Activated T-cell treated with anti-CD3 and anti-CD28 coated beads, Interleukin-2, amount 50 U/mL, for 4 hours (primary cell): ENCODE measurements around the gene ZBTB4. TPM values are rescaled to one million over a fixed set of nuclear protein-coding genes. Genes with fewer than 3 reads are reported as not detected.

Experiments used
- ATAC-seq, 2 donors: fragments of 200-7000 bp; cut with Tn5 transposase; one replicate each; pipeline ENCODE4 v1.10.0; 2021
- DNase-seq: peaks from one replicate; pipeline ENCODE4 v3.0.0-alpha.2; 2020
- H3K27me3 Mint-ChIP-seq: one replicate; pipeline ENCODE4 v1.8.0; 2021; ENCODE audit warnings: low read depth, mixed read lengths
- H3K36me3 Mint-ChIP-seq: one replicate; pipeline ENCODE4 v1.8.0; 2022; ENCODE audit warnings: mixed read lengths; ENCODE audit not compliant: insufficient read depth
- H3K4me1 Mint-ChIP-seq: one replicate; pipeline ENCODE4 v1.8.0; 2021; ENCODE audit warnings: low read depth, mixed read lengths
- H3K4me3 Mint-ChIP-seq: one replicate; pipeline ENCODE4 v1.8.0; 2021; ENCODE audit warnings: mild to moderate bottlenecking, moderate library complexity, mixed read lengths
- H3K9me3 Mint-ChIP-seq: one replicate; pipeline ENCODE4 v1.8.0; 2021; ENCODE audit warnings: mixed read lengths
- total RNA-seq, 3 donors: library from RNA; stranded (reverse); gene quantifications; one replicate each; pipeline ENCODE4 v1.2.1, GENCODE V29; 2021

ZBTB4 gene
- total RNA-seq, 3 donors from 2014 or later = 16.0 to 18.0 (median 17.5) TPM

GRCh38 chr17:7436556-7437368 lies 42.7 kb downstream of the ZBTB4 start:
- H3K4me1 Mint-ChIP-seq = peaks cover 35% of the 10 kb centered on the region
- ATAC-seq = peak; percentile 75 to 78
- no peaks in the 10 kb centered on the region for H3K9me3 Mint-ChIP-seq
- peak overlapping the region; percentile 93 for H3K4me3 Mint-ChIP-seq
- peaks cover 27% of the 10 kb centered on the region for H3K27me3 Mint-ChIP-seq
- DNase-seq = peak; percentile 77
- no peaks in the 10 kb centered on the region for H3K36me3 Mint-ChIP-seq

- ATAC-seq (peak; percentile 20 to 25), DNase-seq (peak; percentile 48)
- Mint-ChIP-seq H3K27me3 (peaks cover 20% of the 10 kb centered on the region), H3K36me3 (no peaks in the 10 kb centered on the region), H3K9me3 (no peaks in the 10 kb centered on the region), H3K4me1 (peaks cover 34% of the 10 kb centered on the region), H3K4me3 (peak overlapping the region; percentile 93)
Observed at GRCh38 chr17:7435676-7436555, 43.5 kb downstream of the ZBTB4 start.

- Mint-ChIP-seq H3K9me3 (no peaks in the 10 kb centered on the region), H3K4me1 (peaks cover 11% of the 10 kb centered on the region), H3K36me3 (no peaks in the 10 kb centered on the region), H3K4me3 (no peak overlapping the region), H3K27me3 (no peaks in the 10 kb centered on the region)
- DNase-seq (no peak), ATAC-seq (no peak)
Observed at GRCh38 chr17:7432296-7432695, 47.1 kb downstream of the ZBTB4 start.

GRCh38 chr17:7431231-7431630 lies 48.2 kb downstream of the ZBTB4 start:
- H3K9me3 Mint-ChIP-seq = no peaks in the 10 kb centered on the region
- peaks cover under 1% of the 10 kb centered on the region for H3K27me3 Mint-ChIP-seq
- peaks cover 8% of the 10 kb centered on the region for H3K4me1 Mint-ChIP-seq
- no peaks in the 10 kb centered on the region for H3K36me3 Mint-ChIP-seq
- no peak for DNase-seq
- H3K4me3 Mint-ChIP-seq = no peak overlapping the region
- ATAC-seq = no peak

GRCh38 chr17:7429722-7430121 lies 49.7 kb downstream of the ZBTB4 start:
- ATAC-seq (no peak), DNase-seq (no peak)
- Mint-ChIP-seq H3K27me3 (peaks cover 2% of the 10 kb centered on the region), H3K9me3 (no peaks in the 10 kb centered on the region), H3K36me3 (no peaks in the 10 kb centered on the region), H3K4me1 (no peaks in the 10 kb centered on the region), H3K4me3 (no peak overlapping the region)

- H3K9me3 Mint-ChIP-seq = no peaks in the 10 kb centered on the region
- H3K4me1 Mint-ChIP-seq = no peaks in the 10 kb centered on the region
- no peak within 1 kb of the TSS for H3K4me3 Mint-ChIP-seq
- ATAC-seq = no peak
- peaks cover 2% of the 10 kb centered on the region for H3K27me3 Mint-ChIP-seq
- no peak for DNase-seq
- no peaks in the 10 kb centered on the region for H3K36me3 Mint-ChIP-seq
Observed at GRCh38 chr17:7428557-7428956, 50.9 kb downstream of the ZBTB4 start, which contains the start of gene SPEM3. Gene SPEM3, plus strand, starts transcription at chr17:7428857. Its CDS starts 46 bp downstream, at chr17:7428903.

- no peak for DNase-seq
- Mint-ChIP-seq H3K4me3 (no peak overlapping the region), H3K27me3 (peaks cover 2% of the 10 kb centered on the region), H3K4me1 (no peaks in the 10 kb centered on the region), H3K9me3 (no peaks in the 10 kb centered on the region), H3K36me3 (no peaks in the 10 kb centered on the region)
- ATAC-seq = no peak
Observed at GRCh38 chr17:7427549-7427948, 51.9 kb downstream of the ZBTB4 start.

GRCh38 chr17:7426896-7427489 lies 52.4 kb downstream of the ZBTB4 start:
- ATAC-seq (no peak), DNase-seq (no peak)
- H3K4me3 Mint-ChIP-seq = no peak overlapping the region
- H3K9me3 Mint-ChIP-seq = no peaks in the 10 kb centered on the region
- H3K36me3 Mint-ChIP-seq = no peaks in the 10 kb centered on the region
- H3K27me3 Mint-ChIP-seq = peaks cover 2% of the 10 kb centered on the region
- no peaks in the 10 kb centered on the region for H3K4me1 Mint-ChIP-seq

- no peaks in the 10 kb centered on the region for H3K36me3 Mint-ChIP-seq
- no peak for DNase-seq
Observed at GRCh38 chr17:7426203-7426863, 53.1 kb downstream of the ZBTB4 start.

GRCh38 chr17:7425756-7426155 lies 53.7 kb downstream of the ZBTB4 start:
- no peaks in the 10 kb centered on the region for H3K36me3 Mint-ChIP-seq
- no peak overlapping the region for H3K4me3 Mint-ChIP-seq
- DNase-seq (no peak), ATAC-seq (no peak)
- H3K4me1 Mint-ChIP-seq = no peaks in the 10 kb centered on the region
- H3K27me3 Mint-ChIP-seq = peaks cover 2% of the 10 kb centered on the region
- H3K9me3 Mint-ChIP-seq = no peaks in the 10 kb centered on the region

More at GRCh38 chr17:7426203-7426863, 53.1 kb downstream of the ZBTB4 start:
- H3K4me3 Mint-ChIP-seq = no peak overlapping the region
- no peaks in the 10 kb centered on the region for H3K9me3 Mint-ChIP-seq
- peaks cover 2% of the 10 kb centered on the region for H3K27me3 Mint-ChIP-seq
- H3K4me1 Mint-ChIP-seq = no peaks in the 10 kb centered on the region
- no peak for ATAC-seq

GRCh38 chr17:7425316-7425715 lies 54.1 kb downstream of the ZBTB4 start, which contains the start of gene SPEM2:
Gene SPEM2, plus strand, starts transcription at chr17:7425616. Its CDS starts 73 bp downstream, at chr17:7425689.
- Mint-ChIP-seq H3K9me3 (no peaks in the 10 kb centered on the region), H3K27me3 (peaks cover 2% of the 10 kb centered on the region), H3K4me1 (no peaks in the 10 kb centered on the region), H3K4me3 (no peak within 1 kb of the TSS), H3K36me3 (no peaks in the 10 kb centered on the region)
- no peak for ATAC-seq
- DNase-seq = no peak

GRCh38 chr17:7423679-7424078 lies 55.8 kb downstream of the ZBTB4 start:
- ATAC-seq (no peak), DNase-seq (no peak)
- Mint-ChIP-seq H3K4me1 (no peaks in the 10 kb centered on the region), H3K27me3 (peaks cover 6% of the 10 kb centered on the region), H3K4me3 (no peak overlapping the region), H3K36me3 (no peaks in the 10 kb centered on the region), H3K9me3 (no peaks in the 10 kb centered on the region)

GRCh38 chr17:7421186-7421585 lies 58.2 kb downstream of the ZBTB4 start:
- H3K9me3 Mint-ChIP-seq = no peaks in the 10 kb centered on the region
- H3K4me3 Mint-ChIP-seq = no peak overlapping the region
- DNase-seq (no peak), ATAC-seq (no peak)
- H3K4me1 Mint-ChIP-seq = no peaks in the 10 kb centered on the region
- H3K27me3 Mint-ChIP-seq = peaks cover 5% of the 10 kb centered on the region
- no peaks in the 10 kb centered on the region for H3K36me3 Mint-ChIP-seq
